ENCODE results near the gene CLEC2A.
"Not testable (repeated sequence)": the region's sequence is repeated elsewhere in the genome, so short reads cannot be mapped to it uniquely, and the experiment has no call there.

Gene CLEC2A

GRCh38 chr12:9881246-9881645 is 50.9 kb downstream of the CLEC2A start, which contains the start of gene KLRF2:
TSS of gene KLRF2 (plus strand) at chr12:9881489. CDS start at chr12:9881596, 107 bp downstream.
- DNase-seq (ENCODE audit: low spot score), result no peak

GRCh38 chr12:9880532-9881078 is 51.6 kb downstream of the CLEC2A start:
- DNase-seq (ENCODE audit: low spot score), result no peak

GRCh38 chr12:9876120-9876519 is 56.0 kb downstream of the CLEC2A start:
- DNase-seq (ENCODE audit: low spot score), result not testable (repeated sequence)

GRCh38 chr12:9872742-9873141 is 59.4 kb downstream of the CLEC2A start:
- no peak for DNase-seq (ENCODE audit: low spot score)

- no peak for DNase-seq (ENCODE audit: low spot score)
These were observed 60.0 kb downstream of the CLEC2A start for GRCh38 chr12:9872162-9872561.

- DNase-seq (ENCODE audit: low spot score), result no peak
These were observed 61.8 kb downstream of the CLEC2A start for GRCh38 chr12:9870286-9870866.

GRCh38 chr12:9869307-9870161 is 62.6 kb downstream of the CLEC2A start, which contains the start of gene CLEC2B:
TSS of gene CLEC2B (minus strand) at chr12:9869354.
- no peak for DNase-seq (ENCODE audit: low spot score)

- no peak for DNase-seq (ENCODE audit: low spot score)
These were observed 63.2 kb downstream of the CLEC2A start for GRCh38 chr12:9868951-9869306.

DNA sequence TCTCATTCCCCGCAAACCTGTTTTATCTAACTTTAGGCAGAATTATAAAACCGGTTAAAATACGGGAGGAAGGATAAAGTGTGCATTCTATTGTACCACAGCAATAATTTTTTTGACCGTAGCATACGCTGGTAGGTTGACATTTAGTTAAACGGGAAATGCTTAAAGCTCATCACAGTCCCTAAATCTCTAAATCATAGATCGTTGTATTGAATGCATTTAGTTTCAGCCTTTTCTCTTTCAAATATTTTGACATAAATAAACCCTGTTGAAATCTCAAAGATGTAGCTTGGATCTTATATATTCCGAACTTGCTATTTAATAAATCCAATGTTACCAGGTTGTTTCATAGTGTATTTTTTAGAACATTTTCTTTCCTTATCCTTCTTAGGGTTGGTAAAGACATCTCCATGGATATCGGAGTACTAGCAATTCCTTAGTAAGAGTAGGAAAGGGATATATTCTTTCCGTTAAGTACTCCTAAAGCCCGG is 63.8 kb downstream of the CLEC2A start:
- DNase-seq (ENCODE audit: low spot score), result no peak

DNA sequence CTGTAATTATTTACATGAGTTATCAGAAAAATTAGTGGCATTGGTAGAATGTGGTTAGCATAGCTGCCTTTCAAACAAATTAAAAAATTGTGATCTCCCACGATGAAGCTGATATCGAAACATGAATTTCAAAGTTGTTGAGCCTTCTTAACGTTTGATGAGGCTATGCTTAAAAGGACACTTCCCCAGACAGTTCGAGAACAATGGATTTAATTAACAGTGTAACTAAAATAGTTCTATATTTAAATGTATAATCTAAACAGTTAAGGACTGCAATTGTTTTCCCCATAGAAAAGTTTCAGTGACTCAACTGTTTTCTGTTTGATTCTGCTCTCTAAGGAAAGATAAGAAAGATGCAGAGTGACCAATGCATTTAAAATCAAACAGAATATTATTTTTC is 64.6 kb downstream of the CLEC2A start:
- DNase-seq (ENCODE audit: low spot score), result no peak

DNA sequence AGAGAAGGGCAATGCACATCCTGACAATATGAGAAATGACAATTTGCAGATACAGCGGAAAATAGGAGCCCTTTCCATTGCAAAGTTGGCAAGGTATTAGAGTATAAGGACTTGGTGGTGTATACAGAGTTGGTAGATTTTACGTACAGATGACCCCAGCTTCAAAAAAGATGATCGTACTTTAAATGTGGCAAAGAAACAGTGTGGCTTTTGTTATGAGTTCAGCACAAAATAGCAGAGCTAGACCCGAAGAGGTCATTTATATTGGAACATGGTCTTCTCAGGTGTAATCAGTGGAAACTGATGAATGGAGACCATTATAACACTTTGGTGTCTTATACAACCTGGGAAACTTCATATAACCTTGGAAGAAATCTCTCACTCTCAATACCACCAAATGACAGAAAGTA is 65.3 kb downstream of the CLEC2A start:
- no peak for DNase-seq (ENCODE audit: low spot score)

DNA sequence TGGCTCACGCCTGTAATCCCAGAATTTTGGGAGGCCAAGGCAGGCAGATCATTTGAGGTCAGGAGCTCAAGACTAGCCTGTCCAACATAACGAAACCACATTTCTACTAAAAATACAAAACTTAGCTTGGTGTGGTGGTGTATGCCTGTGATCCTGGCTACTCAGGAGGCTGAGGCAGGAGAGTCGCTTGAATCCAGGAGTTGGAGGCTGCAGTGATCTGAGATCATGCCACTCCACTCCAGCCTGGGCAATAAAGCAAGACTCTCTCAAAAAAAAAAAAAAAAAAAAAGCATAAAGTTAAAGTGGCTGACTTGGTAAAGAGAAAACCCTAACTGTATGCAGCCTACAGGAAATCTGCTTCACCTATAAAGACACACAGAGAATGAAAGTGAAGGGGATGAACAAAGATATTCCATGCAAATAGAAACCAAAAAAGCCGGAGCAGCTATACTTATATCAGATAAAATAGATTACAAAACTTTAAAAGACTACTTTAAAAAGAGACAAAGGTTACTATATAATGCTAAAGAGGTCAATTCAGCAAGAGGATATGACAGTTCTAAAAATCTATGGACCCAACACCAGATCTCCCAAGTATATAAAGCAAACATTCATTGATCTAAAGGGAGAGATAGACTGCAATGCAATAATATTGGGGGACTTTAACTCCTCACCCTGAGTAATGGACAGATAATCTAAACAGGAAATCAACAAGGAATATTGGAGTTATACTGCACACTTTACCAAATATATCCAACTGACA is 67.1 kb downstream of the CLEC2A start:
- DNase-seq (ENCODE audit: low spot score), result no peak
